Parathyroid adenoma (tissue), 2 donors: ENCODE results near the gene ZFP36L1.

ENCODE experiments used
- H2AFZ ChIP-seq: fragments of 300-600 bp; sonication (generic); one replicate; pipeline ENCODE4 v1.7.0; 2017; ENCODE audit warnings: antibody characterized with exemption, mild to moderate bottlenecking
- H3K27ac ChIP-seq: fragments of 300-600 bp; sonication (generic); one replicate; pipeline ENCODE4 v1.7.0; 2017
- H3K27me3 ChIP-seq: fragments of 300-600 bp; sonication (generic); one replicate; pipeline ENCODE4 v1.7.0; 2017; ENCODE audit warnings: low read length; ENCODE audit not compliant: control insufficient read depth, insufficient read depth
- H3K36me3 ChIP-seq: fragments of 300-600 bp; sonication (generic); one replicate; pipeline ENCODE4 v1.7.0; 2017; ENCODE audit warnings: low read length; ENCODE audit not compliant: control insufficient read depth, insufficient read depth
- H3K4me1 ChIP-seq: fragments of 300-600 bp; sonication (generic); one replicate; pipeline ENCODE4 v1.7.0; 2017; ENCODE audit warnings: control low read depth
- H3K4me2 ChIP-seq: fragments of 300-600 bp; sonication (generic); one replicate; pipeline ENCODE4 v1.7.0; 2017; ENCODE audit warnings: low read length
- H3K4me3 ChIP-seq: fragments of 300-600 bp; sonication (generic); one replicate; pipeline ENCODE4 v1.7.0; 2017; ENCODE audit warnings: low read depth, low read length
- H3K79me2 ChIP-seq: fragments of 300-600 bp; sonication (generic); one replicate; pipeline ENCODE4 v1.7.0; 2017; ENCODE audit warnings: control low read depth
- H3K9ac ChIP-seq: fragments of 300-600 bp; sonication (generic); one replicate; pipeline ENCODE4 v1.7.0; 2017; ENCODE audit warnings: mild to moderate bottlenecking
- H3K9me3 ChIP-seq: fragments of 300-600 bp; sonication (generic); one replicate; pipeline ENCODE4 v1.7.0; 2017; ENCODE audit warnings: low read length; ENCODE audit not compliant: control insufficient read depth
- TF ChIP-seq, protein P1 (sequence below): fragments of 300-600 bp; sonication (generic); IDR thresholded peaks from one replicate; pipeline ENCODE4 v1.7.0; 2017; ENCODE audit warnings: antibody characterized with exemption, mild to moderate bottlenecking
- donor health status: primary hyperparathyroidism.

ZFP36L1 gene

GRCh38 chr14:68752271-68753006, 40.4 kb downstream of the ZFP36L1 start:
- Histone ChIP-seq H3K36me3 (no peaks in the 10 kb centered on the region), H3K9me3 (no peaks in the 10 kb centered on the region), H3K4me3 (no peak overlapping the region), H3K9ac (no peak overlapping the region), H3K79me2 (no peaks in the 10 kb centered on the region), H3K27ac (no peak overlapping the region), H3K4me1 (no peaks in the 10 kb centered on the region), H2AFZ (no peak overlapping the region), H3K4me2 (no peak overlapping the region), H3K27me3 (no peaks in the 10 kb centered on the region)
- TF ChIP-seq, protein P1, sequence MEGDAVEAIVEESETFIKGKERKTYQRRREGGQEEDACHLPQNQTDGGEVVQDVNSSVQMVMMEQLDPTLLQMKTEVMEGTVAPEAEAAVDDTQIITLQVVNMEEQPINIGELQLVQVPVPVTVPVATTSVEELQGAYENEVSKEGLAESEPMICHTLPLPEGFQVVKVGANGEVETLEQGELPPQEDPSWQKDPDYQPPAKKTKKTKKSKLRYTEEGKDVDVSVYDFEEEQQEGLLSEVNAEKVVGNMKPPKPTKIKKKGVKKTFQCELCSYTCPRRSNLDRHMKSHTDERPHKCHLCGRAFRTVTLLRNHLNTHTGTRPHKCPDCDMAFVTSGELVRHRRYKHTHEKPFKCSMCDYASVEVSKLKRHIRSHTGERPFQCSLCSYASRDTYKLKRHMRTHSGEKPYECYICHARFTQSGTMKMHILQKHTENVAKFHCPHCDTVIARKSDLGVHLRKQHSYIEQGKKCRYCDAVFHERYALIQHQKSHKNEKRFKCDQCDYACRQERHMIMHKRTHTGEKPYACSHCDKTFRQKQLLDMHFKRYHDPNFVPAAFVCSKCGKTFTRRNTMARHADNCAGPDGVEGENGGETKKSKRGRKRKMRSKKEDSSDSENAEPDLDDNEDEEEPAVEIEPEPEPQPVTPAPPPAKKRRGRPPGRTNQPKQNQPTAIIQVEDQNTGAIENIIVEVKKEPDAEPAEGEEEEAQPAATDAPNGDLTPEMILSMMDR = no peak

DNA sequence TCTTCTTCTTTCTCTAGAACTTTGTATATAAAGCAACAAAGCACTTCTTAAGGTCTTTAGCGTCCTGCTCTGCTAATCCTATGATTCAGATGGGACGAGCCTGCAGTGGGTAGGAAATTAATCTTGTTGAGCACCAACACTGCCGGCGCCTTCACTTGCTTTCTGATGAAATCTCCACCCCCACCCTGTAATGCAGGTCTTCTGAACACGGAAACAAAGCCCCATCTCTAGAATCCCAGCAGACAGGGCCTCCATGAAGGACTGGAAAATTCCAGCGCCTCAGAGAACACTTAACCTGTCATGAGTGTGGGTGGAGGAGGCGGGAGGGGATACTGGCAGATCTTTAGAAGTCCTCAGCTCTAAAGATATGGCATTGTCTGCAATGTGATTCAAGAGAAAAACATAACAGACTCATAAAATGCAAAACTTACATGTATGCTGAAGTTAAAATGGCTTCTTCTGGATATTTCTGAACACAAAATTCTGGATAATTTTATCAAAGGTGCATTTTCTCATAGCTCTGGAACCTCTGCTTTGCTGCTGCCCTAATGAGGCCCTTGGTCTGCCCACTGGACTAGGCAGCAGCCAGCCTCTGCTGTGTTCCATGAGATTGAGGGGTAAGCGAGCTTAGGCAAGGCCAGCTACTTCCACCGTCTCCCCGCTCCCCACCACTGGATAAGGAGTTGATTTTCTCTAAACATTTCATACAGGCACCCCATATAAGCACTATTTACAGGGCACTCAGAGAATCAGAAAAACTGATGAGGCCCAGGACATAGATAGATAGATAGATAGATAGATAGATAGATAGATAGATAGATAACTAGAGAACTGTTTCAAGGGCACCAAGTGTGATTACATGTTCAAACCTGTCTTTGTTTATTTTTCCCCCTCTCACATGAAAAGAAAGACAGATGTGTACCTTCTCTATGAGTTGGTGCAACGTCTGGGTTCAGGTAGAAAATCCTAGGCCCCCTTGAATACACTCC, 43.1 kb downstream of the ZFP36L1 start:
- peaks cover 3% of the 10 kb centered on the region for H3K4me1 ChIP-seq
- no peaks in the 10 kb centered on the region for H3K79me2 ChIP-seq
- no peak overlapping the region for H3K4me2 ChIP-seq
- H3K9ac ChIP-seq = no peak overlapping the region
- H3K27ac ChIP-seq = no peak overlapping the region
- no peaks in the 10 kb centered on the region for H3K9me3 ChIP-seq
- no peak overlapping the region for H2AFZ ChIP-seq
- no peaks in the 10 kb centered on the region for H3K36me3 ChIP-seq
- TF ChIP-seq, protein P1 = no peak
- no peaks in the 10 kb centered on the region for H3K27me3 ChIP-seq
- no peak overlapping the region for H3K4me3 ChIP-seq

DNA sequence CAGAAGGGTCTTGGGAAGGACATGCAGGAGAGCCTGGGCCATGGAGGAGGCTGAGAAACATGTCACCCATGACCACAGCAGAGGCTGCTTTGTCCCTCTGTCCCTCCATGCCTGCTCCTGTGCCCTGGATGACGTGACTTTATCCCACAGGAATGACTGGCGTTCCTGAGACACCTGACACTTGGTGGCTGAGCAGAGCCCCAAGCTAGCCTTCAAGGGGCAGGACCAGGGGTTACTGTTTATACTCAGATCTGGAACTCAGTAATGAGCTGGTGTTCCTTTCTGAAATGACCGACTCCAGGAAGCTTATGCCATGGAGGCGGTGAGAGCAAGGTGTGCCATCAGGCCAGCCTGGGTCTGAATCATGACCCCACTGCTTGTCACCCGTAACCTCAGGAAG, 44.2 kb downstream of the ZFP36L1 start:
- Histone ChIP-seq H3K9me3 (no peaks in the 10 kb centered on the region), H3K4me1 (peaks cover 3% of the 10 kb centered on the region), H3K79me2 (no peaks in the 10 kb centered on the region), H3K36me3 (no peaks in the 10 kb centered on the region), H3K4me3 (no peak overlapping the region), H2AFZ (no peak overlapping the region), H3K4me2 (no peak overlapping the region), H3K27me3 (no peaks in the 10 kb centered on the region), H3K9ac (no peak overlapping the region), H3K27ac (no peak overlapping the region)
- TF ChIP-seq, protein P1 = no peak

DNA sequence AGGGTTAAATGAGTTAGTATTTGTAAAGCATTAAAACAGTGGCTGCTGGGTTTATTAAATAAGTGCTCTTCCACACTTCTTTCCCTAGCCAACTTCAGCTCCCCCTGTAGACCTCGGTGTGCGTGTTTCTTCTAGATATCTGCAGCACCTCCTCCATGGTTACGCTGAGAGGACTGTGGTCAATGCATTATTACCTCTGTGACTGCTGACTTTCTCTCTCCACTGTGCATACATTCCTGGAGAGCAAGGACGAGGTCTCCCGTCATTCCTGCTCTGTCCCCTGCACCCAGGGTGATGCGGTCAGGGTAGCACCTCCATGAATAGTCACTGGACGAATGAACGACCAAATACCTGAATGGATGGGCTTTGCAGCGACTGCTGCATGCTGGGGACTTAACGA, 44.6 kb downstream of the ZFP36L1 start:
- Histone ChIP-seq H2AFZ (no peak overlapping the region), H3K4me3 (no peak overlapping the region), H3K79me2 (no peaks in the 10 kb centered on the region), H3K9me3 (no peaks in the 10 kb centered on the region), H3K4me1 (peaks cover 3% of the 10 kb centered on the region), H3K27me3 (no peaks in the 10 kb centered on the region), H3K27ac (no peak overlapping the region), H3K36me3 (no peaks in the 10 kb centered on the region), H3K9ac (no peak overlapping the region), H3K4me2 (no peak overlapping the region)
- TF ChIP-seq, protein P1 = no peak
